ENCODE measurements around the gene GBP1. TPM values are rescaled to one million over a fixed set of nuclear protein-coding genes. Genes with fewer than 3 reads are reported as not detected.

Gene GBP1
- total RNA-seq (2022; extraction: Qiagen RNA extraction; ENCODE audit: low read depth): 0.05 to 0.17 TPM (median 0.10 TPM) in 5 replicates

GRCh38 chr1:89065079-89065868 lies at the start of gene GBP1:
Gene GBP1 (minus strand): TSS chr1:89065208. CDS start chr1:89063234, 1,974 bp downstream.

DNA sequence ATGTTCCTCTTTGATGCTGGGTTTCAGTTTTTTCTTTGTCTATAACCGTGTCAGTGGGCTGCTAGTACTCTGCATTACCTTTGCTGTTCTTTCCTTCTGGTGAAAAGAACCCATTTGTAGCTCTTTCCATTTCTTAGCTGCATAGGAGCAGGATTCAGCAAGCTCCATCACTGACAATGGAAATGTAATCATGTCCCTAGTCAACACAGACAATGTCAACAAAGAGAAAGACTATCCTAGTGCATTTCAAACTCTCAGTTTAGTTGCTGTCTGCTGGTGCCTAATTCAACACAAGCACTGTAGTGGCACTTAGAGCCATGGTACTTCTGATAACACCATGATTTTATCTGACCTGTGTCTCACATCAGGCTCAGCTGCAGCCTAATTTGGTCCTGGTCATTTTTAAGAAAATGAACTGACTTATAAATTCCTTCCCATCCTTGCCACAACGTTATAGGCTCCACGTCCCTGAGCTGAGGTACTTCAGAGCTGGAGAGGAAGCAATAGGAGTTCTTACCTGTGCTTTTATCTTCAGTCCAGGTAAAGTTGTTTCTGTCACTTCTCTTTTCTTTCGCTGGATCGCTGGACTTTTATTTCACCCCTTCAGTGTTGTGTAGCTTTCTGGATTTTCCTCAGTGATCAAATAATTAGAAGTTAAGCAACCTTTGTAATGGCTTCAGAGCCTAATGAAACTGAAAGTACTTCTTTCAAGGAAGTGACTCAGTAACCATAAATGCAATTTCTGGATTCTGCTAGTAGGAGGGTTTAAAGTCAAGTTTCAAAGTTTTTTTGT lies 42.6 kb downstream of the GBP1 start, which contains the start of gene GBP3:
TSS of gene GBP3 (minus strand) at position 700 of the 793 bp plus-strand sequence. CDS start 2,145 bp downstream, outside the sequence.

Other genes starting within 250 kb of the GBP1 start
- gene GTF2B, start 173.6 kb downstream of the GBP1 start, total RNA-seq (2022; extraction: Qiagen RNA extraction; ENCODE audit: low read depth): 23.9 to 30.3 TPM (median 25.5 TPM) in 5 replicates
- gene KYAT3, start 72.6 kb downstream of the GBP1 start, total RNA-seq (2022; extraction: Qiagen RNA extraction; ENCODE audit: low read depth): 6.9 to 8.1 TPM (median 7.4 TPM) in 5 replicates
- gene RBMXL1, start 72.6 kb downstream of the GBP1 start, total RNA-seq (2022; extraction: Qiagen RNA extraction; ENCODE audit: low read depth): 1.6 to 2.4 TPM (median 2.1 TPM) in 5 replicates
- gene GBP3, start 42.3 kb downstream of the GBP1 start, total RNA-seq (2022; extraction: Qiagen RNA extraction; ENCODE audit: low read depth): 0.77 to 1.5 TPM (median 0.87 TPM) in 5 replicates
- 0.71 to 1.1 TPM (median 0.77 TPM) in 5 replicates for gene GBP2, start 60.9 kb upstream of the GBP1 start, total RNA-seq (2022; extraction: Qiagen RNA extraction; ENCODE audit: low read depth)
- gene GBP7, start 110.8 kb upstream of the GBP1 start, total RNA-seq (2022; extraction: Qiagen RNA extraction; ENCODE audit: low read depth): not detected in 5 replicates
- gene GBP4, start 133.7 kb upstream of the GBP1 start, total RNA-seq (2022; extraction: Qiagen RNA extraction; ENCODE audit: low read depth): 0.02 to 0.05 TPM (median 0.02 TPM) in 3 of 5 replicates, not detected in the others
- gene GBP5, start 207.7 kb upstream of the GBP1 start, total RNA-seq (2022; extraction: Qiagen RNA extraction; ENCODE audit: low read depth): 0.05 TPM in 1 of 5 replicates, not detected in the others